ENCODE results near the gene LOC128125822.

DNA sequence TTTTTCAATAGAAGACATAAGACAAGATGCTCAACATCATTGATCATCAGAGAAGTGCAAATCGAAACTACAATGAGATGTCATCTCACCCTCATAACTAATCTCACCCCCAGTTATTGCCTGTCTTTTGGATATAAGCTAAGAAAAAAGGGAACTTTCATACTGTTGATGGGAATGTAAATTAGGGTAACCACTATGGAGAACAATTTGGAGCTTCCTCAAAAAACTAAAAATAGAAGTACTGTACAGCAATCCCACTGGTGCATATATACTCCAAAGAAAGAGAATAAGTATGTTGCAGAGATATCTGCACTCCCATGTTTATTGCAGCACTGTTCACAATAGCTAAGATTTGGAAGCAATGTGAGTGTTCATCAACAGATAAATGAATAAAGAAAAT is 37.0 kb downstream of the LOC128125822 start:
- TF ChIP-seq POLR2A (IDR thresholded peaks at IDR 0.05; ENCODE audit: low read length): no peak
- no peak for TF ChIP-seq GATA1 (IDR thresholded peaks at IDR 0.05; ENCODE audit: low read depth, low read length)
